Smooth muscle cell (in vitro differentiated cells): ENCODE results near the gene PIP5K1A. TPM values are rescaled to one million over a fixed set of nuclear protein-coding genes. Genes with fewer than 3 reads are reported as not detected.
"Not testable (repeated sequence)": the region's sequence is repeated elsewhere in the genome, so short reads cannot be mapped to it uniquely, and the experiment has no call there.

Source experiments
- DNase-seq: peaks from one replicate; lab custom pipeline; 2025; ENCODE audit not compliant: unreplicated experiment; lab: John Stamatoyannopoulos, UW
- H2AFZ ChIP-seq: fragments of 200-600 bp; sonication (generic); 2 replicates; pipeline ENCODE4 v1.6.0; 2016; ENCODE audit warnings: antibody characterized with exemption, low read depth, mild to moderate bottlenecking
- H3F3A ChIP-seq: fragments of 200-600 bp; sonication (generic); 2 replicates; pipeline ENCODE4 v1.6.0; 2017; ENCODE audit warnings: antibody characterized with exemption, low read depth
- H3K27ac ChIP-seq: fragments of 200-600 bp; sonication (generic); 2 replicates; pipeline ENCODE4 v1.5.1; 2016; ENCODE audit warnings: low read depth, mild to moderate bottlenecking
- H3K27me3 ChIP-seq: fragments of 200-600 bp; sonication (generic); 2 replicates; pipeline ENCODE4 v1.6.1; 2016; ENCODE audit warnings: low read depth, mild to moderate bottlenecking
- H3K36me3 ChIP-seq: fragments of 200-600 bp; sonication (generic); 2 replicates; pipeline ENCODE4 v1.5.1; 2016; ENCODE audit warnings: low read depth
- H3K4me1 ChIP-seq: fragments of 200-600 bp; sonication (generic); 2 replicates; pipeline ENCODE4 v1.5.1; 2016; ENCODE audit warnings: low read depth
- H3K4me2 ChIP-seq: fragments of 200-600 bp; sonication (generic); 2 replicates; pipeline ENCODE4 v1.6.0; 2016; ENCODE audit warnings: mild to moderate bottlenecking
- H3K4me3 ChIP-seq: fragments of 200-600 bp; sonication (generic); 2 replicates; pipeline ENCODE4 v1.5.1; 2016; ENCODE audit warnings: mild to moderate bottlenecking
- H3K79me2 ChIP-seq: fragments of 200-600 bp; sonication (generic); 2 replicates; pipeline ENCODE4 v1.6.0; 2016; ENCODE audit warnings: low read depth, mild to moderate bottlenecking
- H3K9ac ChIP-seq: fragments of 200-600 bp; sonication (generic); 2 replicates; pipeline ENCODE4 v1.6.0; 2016; ENCODE audit warnings: low read depth
- H3K9me3 ChIP-seq: fragments of 200-600 bp; sonication (generic); replicated peaks from 2 replicates; pipeline ENCODE4 v1.5.1; 2016; ENCODE audit warnings: low read depth
- H4K20me1 ChIP-seq: fragments of 200-600 bp; sonication (generic); 2 replicates; pipeline ENCODE4 v1.6.0; 2016; ENCODE audit warnings: low read depth
- CTCF ChIP-seq: fragments of 200-600 bp; sonication (generic); IDR thresholded peaks from 2 replicates; pipeline ENCODE4 v1.5.1; 2017; ENCODE audit warnings: borderline replicate concordance, mild to moderate bottlenecking, antibody characterized with exemption; ENCODE audit not compliant: insufficient read depth, poor library complexity, severe bottlenecking
- WGBS: methylation state at CpG from one replicate; pipeline ENCODE4 v1.1.7; 2016; ENCODE audit warnings: low lambda C conversion rate; 5-methylcytosine and 5-hydroxymethylcytosine counted together
- polyA plus RNA-seq: library from polyadenylated mRNA; unstranded; fragments of >200 nt; fragmentation: Nextera tagmentation; extraction: Ambion mirVana; gene quantifications from 2 replicates; pipeline ENCODE4 v1.2.1, GENCODE V29; 2016
- total RNA-seq: library from RNA; depleted of rRNA; stranded (reverse); fragments of >200 nt; gene quantifications from 2 replicates; pipeline ENCODE4 v1.2.3, GENCODE V29; 2014

PIP5K1A gene
- total and polyA plus RNA-seq, 2 experiments from 2014 or later, result 24.1 to 78.2 TPM

- H3K9me3 ChIP-seq, result no peaks in the 10 kb centered on the region
- DNase-seq, result no peak
- H3K4me2 ChIP-seq, result no peak overlapping the region
- peaks cover 3% of the 10 kb centered on the region for H3K79me2 ChIP-seq
- H3F3A ChIP-seq, result no peaks in the 10 kb centered on the region
- no peaks in the 10 kb centered on the region for H3K27me3 ChIP-seq
- H2AFZ ChIP-seq, result no peak overlapping the region
- no peak overlapping the region for H3K27ac ChIP-seq
- no peak for TF ChIP-seq CTCF
- peaks cover 12% of the 10 kb centered on the region for H4K20me1 ChIP-seq
- H3K36me3 ChIP-seq, result peaks cover 12% of the 10 kb centered on the region
- 87% methylated on average over 8 of the region's 8 CpGs for WGBS
- H3K9ac ChIP-seq, result no peak overlapping the region
- H3K4me3 ChIP-seq, result no peak overlapping the region
- no peaks in the 10 kb centered on the region for H3K4me1 ChIP-seq
Measured at GRCh38 chr1:151266821-151267220, 68.5 kb downstream of the PIP5K1A start.

GRCh38 chr1:151267760-151268159 is 69.4 kb downstream of the PIP5K1A start:
- TF ChIP-seq CTCF, result no peak
- Histone ChIP-seq H3K9ac (no peak overlapping the region), H4K20me1 (peaks cover 4% of the 10 kb centered on the region), H3K4me3 (no peak overlapping the region), H3K36me3 (peaks cover 12% of the 10 kb centered on the region), H3F3A (no peaks in the 10 kb centered on the region), H2AFZ (no peak overlapping the region), H3K79me2 (peaks cover 1% of the 10 kb centered on the region), H3K9me3 (no peaks in the 10 kb centered on the region), H3K27ac (peak overlapping the region; percentile 38), H3K27me3 (no peaks in the 10 kb centered on the region), H3K4me2 (no peak overlapping the region), H3K4me1 (no peaks in the 10 kb centered on the region)
- DNase-seq, result no peak
- WGBS, result 91% methylated on average over 4 of the region's 4 CpGs

GRCh38 chr1:151273924-151274466 is 75.6 kb downstream of the PIP5K1A start:
- Histone ChIP-seq H3F3A (no peaks in the 10 kb centered on the region), H3K27me3 (no peaks in the 10 kb centered on the region), H3K4me1 (no peaks in the 10 kb centered on the region), H3K9me3 (no peaks in the 10 kb centered on the region), H4K20me1 (no peaks in the 10 kb centered on the region), H3K4me2 (no peak overlapping the region), H3K27ac (no peak overlapping the region), H2AFZ (no peak overlapping the region), H3K79me2 (no peaks in the 10 kb centered on the region), H3K36me3 (no peaks in the 10 kb centered on the region), H3K9ac (no peak overlapping the region), H3K4me3 (no peak overlapping the region)
- no peak for DNase-seq
- WGBS, result 96% methylated on average over 3 of the region's 3 CpGs
- TF ChIP-seq CTCF, result no peak

GRCh38 chr1:151275341-151275740 is 77.0 kb downstream of the PIP5K1A start:
- 91% methylated on average over 5 of the region's 5 CpGs for WGBS
- not testable (repeated sequence) for DNase-seq

More at GRCh38 chr1:151275341-151275740, 77.0 kb downstream of the PIP5K1A start:
- not testable (repeated sequence) for H2AFZ ChIP-seq, H3K36me3 ChIP-seq, H3K27ac ChIP-seq, H3K27me3 ChIP-seq, H3K9ac ChIP-seq, H4K20me1 ChIP-seq, H3K9me3 ChIP-seq, H3K4me3 ChIP-seq, H3K79me2 ChIP-seq, H3K4me2 ChIP-seq, H3F3A ChIP-seq, H3K4me1 ChIP-seq
